ENCODE data around the gene MLNR. TPM values are rescaled to one million over a fixed set of nuclear protein-coding genes. Genes with fewer than 3 reads are reported as not detected.

MLNR gene
- total RNA-seq, 1 experiment from 2014 or later, result not detected

- Mint-ChIP-seq H3K9me3 (no peaks in the 10 kb centered on the region), H3K36me3 (no peaks in the 10 kb centered on the region), H3K27me3 (ENCODE audit: low read depth) (peaks cover 42% of the 10 kb centered on the region), H3K4me3 (no peak overlapping the region), H3K4me1 (peaks cover 3% of the 10 kb centered on the region; the same call in 1 of the 2 replicates), H3K27ac (no peak overlapping the region)
- no peak for ATAC-seq
- ChIA-PET CTCF (no interaction called here), POLR2A (no interaction called here)
- no peak for DNase-seq (ENCODE audit: low spot score)
- TF ChIP-seq ZNF396 (CRISPR knock-in tag; IDR thresholded peaks at IDR 0.05; ENCODE audit: borderline replicate concordance) (no peak), RELA (CRISPR knock-in tag; IDR thresholded peaks at IDR 0.05; ENCODE audit: borderline replicate concordance) (no peak), ZNF121 (CRISPR knock-in tag; IDR thresholded peaks at IDR 0.05) (no peak)
Observed at GRCh38 chr13:49226613-49227012, 6.5 kb downstream of the MLNR start.

GRCh38 chr13:49234741-49235140, 14.6 kb downstream of the MLNR start:
- no peak overlapping the region for H3K4me3 Mint-ChIP-seq
- ATAC-seq (no peak), DNase-seq (ENCODE audit: low spot score) (no peak)
- ChIA-PET POLR2A (interaction anchor here (0.6 kb wide), 1 partner anchor 1363 kb away, joined by 5 read pairs; no protein-coding TSS in a partner anchor), CTCF (no interaction called here)
- H3K27me3 Mint-ChIP-seq (ENCODE audit: low read depth), result peaks cover 4% of the 10 kb centered on the region
- no peak overlapping the region for H3K27ac Mint-ChIP-seq
- TF ChIP-seq PRRX2 (CRISPR knock-in tag; IDR thresholded peaks at IDR 0.05), result no peak
- TF ChIP-seq ZNF138 (CRISPR knock-in tag; conservative IDR thresholded peaks at IDR 0.05), result no peak
- no peak for TF ChIP-seq GTF2I (CRISPR knock-in tag; conservative IDR thresholded peaks at IDR 0.05)
- no peak for TF ChIP-seq MAX (CRISPR knock-in tag; IDR thresholded peaks at IDR 0.05)
- no peak for TF ChIP-seq RELA (CRISPR knock-in tag; IDR thresholded peaks at IDR 0.05; ENCODE audit: borderline replicate concordance)
- no peak for TF ChIP-seq ZNF317 (CRISPR knock-in tag; IDR thresholded peaks at IDR 0.05; ENCODE audit: borderline replicate concordance, low read depth)
- TF ChIP-seq TEAD4 (CRISPR knock-in tag; IDR thresholded peaks at IDR 0.05), result no peak
- TF ChIP-seq TP53 (CRISPR knock-in tag; IDR thresholded peaks at IDR 0.05), result no peak
- TF ChIP-seq AFF4 (CRISPR knock-in tag; IDR thresholded peaks at IDR 0.05; ENCODE audit: borderline replicate concordance), result no peak
- no peak for TF ChIP-seq ZNF416 (CRISPR knock-in tag; IDR thresholded peaks at IDR 0.05)
- TF ChIP-seq E2F4 (CRISPR knock-in tag; IDR thresholded peaks at IDR 0.05; ENCODE audit: borderline replicate concordance, low read depth), result no peak
- TF ChIP-seq OVOL2 (CRISPR knock-in tag; IDR thresholded peaks at IDR 0.05; ENCODE audit: borderline replicate concordance), result no peak
- TF ChIP-seq ELF4 (CRISPR knock-in tag; IDR thresholded peaks at IDR 0.05; ENCODE audit: low read depth), result no peak
- no peak for TF ChIP-seq ZNF425 (CRISPR knock-in tag; conservative IDR thresholded peaks at IDR 0.05)
- no peak for TF ChIP-seq ZNF263 (CRISPR knock-in tag; IDR thresholded peaks at IDR 0.05; ENCODE audit: low read depth)
- no peak for TF ChIP-seq NFE2L1 (CRISPR knock-in tag; IDR thresholded peaks at IDR 0.05)
- no peaks in the 10 kb centered on the region for H3K9me3 Mint-ChIP-seq
- no peaks in the 10 kb centered on the region for H3K4me1 Mint-ChIP-seq
- no peaks in the 10 kb centered on the region for H3K36me3 Mint-ChIP-seq
